Neural cell (in vitro differentiated cells): ENCODE measurements around the gene LMNB1.

Experiments used
- CTCF ChIP-seq: fragments of 450-650 bp; IDR thresholded peaks from 2 replicates; pipeline ENCODE4 v1.5.1; 2014; ENCODE audit warnings: antibody characterized with exemption, mild to moderate bottlenecking, moderate library complexity; ENCODE audit not compliant: poor library complexity, severe bottlenecking
- EP300 ChIP-seq: fragments of 450-650 bp; conservative IDR thresholded peaks from 2 replicates; pipeline ENCODE4 v1.6.1; 2014; ENCODE audit warnings: antibody characterized with exemption, mild to moderate bottlenecking, moderate library complexity; ENCODE audit not compliant: poor library complexity, severe bottlenecking
- EZH2 ChIP-seq: fragments of 200-600, 300-800 bp; shearing (Covaris generic), sonication (generic); IDR thresholded peaks from 2 replicates; pipeline ENCODE4 v1.6.1; 2014; ENCODE audit warnings: antibody characterized with exemption, low read length, borderline replicate concordance, mild to moderate bottlenecking; ENCODE audit not compliant: insufficient read depth, poor library complexity, severe bottlenecking
- POLR2AphosphoS5 ChIP-seq: IDR thresholded peaks from 2 replicates; pipeline ENCODE4 v1.6.1; 2012
- RAD21 ChIP-seq: fragments of 450-650 bp; conservative IDR thresholded peaks from 2 replicates; pipeline ENCODE4 v1.6.1; 2014; ENCODE audit warnings: antibody characterized with exemption, mild to moderate bottlenecking, moderate library complexity
- REST ChIP-seq: IDR thresholded peaks from 2 replicates; pipeline ENCODE4 v1.6.1; 2012; ENCODE audit warnings: borderline replicate concordance
- SMC3 ChIP-seq: fragments of 450-650 bp; conservative IDR thresholded peaks from 2 replicates; pipeline ENCODE4 v1.6.1; 2014; ENCODE audit warnings: antibody characterized with exemption, mild to moderate bottlenecking, moderate library complexity; ENCODE audit not compliant: poor library complexity
- TAF1 ChIP-seq: IDR thresholded peaks from 2 replicates; pipeline ENCODE4 v1.6.1; 2012; ENCODE audit warnings: low read depth

- TF ChIP-seq EP300, result no peak
- TF ChIP-seq RAD21, result no peak
- TF ChIP-seq TAF1, result no peak
- TF ChIP-seq CTCF, result no peak
- TF ChIP-seq REST, result no peak
- no peak for TF ChIP-seq POLR2AphosphoS5
- no peak for TF ChIP-seq SMC3
- no peak for TF ChIP-seq EZH2
Observed at GRCh38 chr5:126746290-126746689, 30.6 kb upstream of the LMNB1 start.
